Activated CD4-positive, alpha-beta T cell treated with anti-CD3 and anti-CD28 coated beads, Interleukin-2, Interleukin-6, amounts not matched to agents 100 ng/mL and 50 ng/mL, durations not matched to agents 16 hours and 8 hours (primary cell): ENCODE results near the gene RIOK1.

ENCODE experiments used
- DNase-seq: peaks from one replicate; pipeline ENCODE4 v3.0.0-alpha.2; 2020

RIOK1 gene

DNA sequence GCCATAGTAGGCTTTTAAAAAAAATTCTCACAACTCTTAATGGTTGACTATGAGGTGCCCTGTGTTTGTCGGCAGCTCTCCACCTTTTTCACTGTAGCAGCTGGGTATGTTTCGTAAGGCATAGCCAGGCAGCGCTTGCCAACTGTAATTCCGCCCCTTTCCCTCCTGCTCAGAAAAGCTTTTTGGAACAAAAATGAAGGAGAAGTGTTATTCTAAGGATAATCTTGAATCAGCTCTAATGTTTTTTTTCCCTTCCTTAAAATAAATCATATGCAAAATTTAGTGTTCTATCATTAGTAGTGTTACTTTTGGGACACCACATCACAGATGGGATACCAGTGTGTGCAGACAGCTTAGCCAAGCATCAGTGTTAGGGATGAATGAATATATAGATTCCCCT lies 21.2 kb downstream of the RIOK1 start:
- DNase-seq: no peak

DNA sequence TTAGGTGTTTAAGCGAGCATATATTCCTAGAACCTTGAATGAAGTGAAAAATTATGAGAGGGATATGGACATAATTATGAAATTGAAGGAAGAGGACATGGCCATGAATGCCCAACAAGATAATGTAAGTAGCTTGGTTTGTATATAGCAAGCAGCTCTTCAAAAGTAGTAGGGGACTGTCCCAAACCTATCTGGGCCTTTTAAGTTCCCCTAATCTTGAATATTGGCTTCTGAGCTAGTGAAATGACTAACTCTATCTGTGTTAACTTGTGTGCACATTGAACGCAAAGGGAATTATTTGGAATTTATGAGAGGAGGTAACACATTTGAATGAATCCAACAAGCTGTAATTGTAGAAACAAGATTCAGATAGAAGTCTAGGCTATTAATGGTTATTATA lies 21.7 kb downstream of the RIOK1 start:
- no peak for DNase-seq

DNA sequence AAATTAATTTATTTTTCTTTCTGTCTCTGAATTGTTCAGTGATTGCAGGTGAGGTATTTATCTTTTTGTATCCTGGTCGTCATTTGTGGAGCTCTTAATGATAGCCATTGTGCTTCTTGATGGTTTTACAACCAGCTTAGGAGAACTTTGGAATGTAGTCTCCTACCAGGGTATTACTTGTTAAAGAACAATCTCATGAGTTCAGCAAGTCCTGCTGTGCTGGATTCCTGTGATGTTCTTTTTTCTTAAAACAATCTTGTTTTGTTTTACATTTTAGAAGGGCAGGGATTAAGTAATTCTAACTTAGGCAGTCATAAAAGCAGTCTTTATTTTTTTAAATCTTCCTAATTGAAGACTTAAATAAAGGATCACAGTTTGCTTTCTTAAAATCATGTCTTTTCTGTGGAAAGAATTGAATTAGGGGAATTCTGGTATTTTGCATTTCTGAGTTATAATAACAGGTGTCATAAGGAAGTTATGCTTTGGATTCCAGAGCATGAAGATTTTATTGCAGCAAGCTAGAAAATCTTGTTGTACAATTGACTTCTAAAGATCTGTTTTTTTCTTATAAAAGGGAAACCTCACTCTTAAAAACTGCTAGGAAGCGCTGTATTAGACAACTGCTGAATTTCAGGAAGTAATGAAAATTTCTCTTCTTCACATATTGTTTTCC lies 23.7 kb downstream of the RIOK1 start:
- no peak for DNase-seq

DNA sequence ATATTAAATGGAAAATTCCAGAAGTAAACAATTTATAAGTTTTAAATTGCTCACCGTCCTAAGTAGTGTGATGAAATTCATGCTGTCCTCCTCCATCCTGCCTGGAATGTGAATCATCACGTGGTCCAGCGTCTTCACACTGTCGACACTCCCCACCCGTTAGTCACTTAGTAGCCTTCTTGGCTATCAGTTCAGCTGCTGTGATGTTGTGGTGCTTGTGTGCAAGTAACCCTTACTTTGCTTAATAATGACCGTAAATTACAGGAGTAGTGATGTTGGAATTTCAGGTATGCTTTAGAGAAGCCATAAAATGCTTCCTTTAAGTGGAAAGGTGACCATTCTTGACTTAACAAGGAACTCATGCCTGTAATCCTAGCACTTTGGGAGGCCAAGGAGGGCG lies 25.2 kb downstream of the RIOK1 start:
- DNase-seq: no peak

DNA sequence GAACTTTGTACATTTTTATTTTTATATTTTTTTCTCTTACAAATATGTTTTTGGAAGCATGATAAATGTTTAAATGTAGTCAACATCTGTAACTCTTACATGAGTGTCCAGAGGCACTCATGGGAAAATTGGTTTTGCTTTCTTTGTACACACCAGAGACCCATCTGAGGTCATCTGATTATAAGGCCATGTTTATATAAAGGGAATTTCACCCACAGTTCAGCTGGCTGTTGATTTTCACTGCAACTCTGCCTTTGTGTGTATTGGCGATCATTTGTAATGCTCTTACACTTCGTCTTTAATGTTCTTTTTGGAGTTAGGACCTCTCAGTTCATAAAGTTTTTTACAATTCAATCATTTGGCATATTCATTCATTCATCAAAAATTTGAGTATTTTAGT lies 28.1 kb downstream of the RIOK1 start:
- DNase-seq: no peak

DNA sequence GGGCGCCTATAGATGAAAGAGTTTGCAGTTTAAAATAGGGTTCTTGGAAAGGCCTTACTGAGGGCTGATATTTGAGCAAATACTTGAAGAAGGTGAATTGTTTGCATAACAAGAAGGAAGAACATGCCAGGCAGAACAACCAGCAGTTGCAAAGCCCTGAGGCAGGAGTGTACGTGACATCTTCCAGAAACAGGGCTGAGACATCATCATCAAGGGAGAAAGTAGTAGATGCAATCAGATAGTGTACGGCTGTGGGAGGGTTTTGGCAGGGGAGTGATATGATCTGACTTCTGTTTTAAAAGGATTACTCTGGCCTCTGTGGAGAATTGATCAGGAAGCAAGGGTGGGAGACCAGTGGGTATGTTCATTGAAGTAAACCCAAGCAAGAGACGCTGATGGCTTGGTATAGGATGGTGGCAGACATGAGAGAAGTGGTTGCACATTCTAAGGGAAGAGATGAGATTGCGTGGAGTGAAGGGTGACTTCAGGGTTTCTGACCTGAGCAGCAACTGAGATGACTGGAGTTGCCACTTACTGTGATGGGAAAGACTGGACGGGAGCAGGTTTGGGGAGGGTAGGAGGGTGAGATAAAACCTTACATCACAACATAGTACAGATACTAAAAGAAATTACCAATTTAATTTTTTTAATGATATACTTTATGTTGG lies 28.8 kb downstream of the RIOK1 start:
- no peak for DNase-seq

DNA sequence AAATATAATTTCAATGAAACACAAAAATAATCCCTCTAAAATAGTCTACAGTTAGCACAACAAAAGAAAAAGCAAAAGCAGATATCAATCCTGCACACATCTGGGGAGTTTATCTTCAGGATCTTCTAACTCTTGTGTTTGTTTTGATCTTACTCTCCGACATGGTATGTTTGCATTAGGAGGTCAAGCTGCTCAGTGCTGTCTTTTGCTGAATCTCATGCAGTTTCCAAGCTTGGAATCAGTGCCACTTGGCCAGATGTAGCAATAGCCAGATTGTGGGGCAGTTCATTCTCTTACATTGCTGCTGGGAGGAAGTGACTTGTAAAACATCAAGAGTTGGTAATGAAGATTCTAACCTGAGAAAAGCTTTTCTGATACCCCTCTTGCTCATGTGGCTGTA lies 29.5 kb downstream of the RIOK1 start:
- no peak for DNase-seq

DNA sequence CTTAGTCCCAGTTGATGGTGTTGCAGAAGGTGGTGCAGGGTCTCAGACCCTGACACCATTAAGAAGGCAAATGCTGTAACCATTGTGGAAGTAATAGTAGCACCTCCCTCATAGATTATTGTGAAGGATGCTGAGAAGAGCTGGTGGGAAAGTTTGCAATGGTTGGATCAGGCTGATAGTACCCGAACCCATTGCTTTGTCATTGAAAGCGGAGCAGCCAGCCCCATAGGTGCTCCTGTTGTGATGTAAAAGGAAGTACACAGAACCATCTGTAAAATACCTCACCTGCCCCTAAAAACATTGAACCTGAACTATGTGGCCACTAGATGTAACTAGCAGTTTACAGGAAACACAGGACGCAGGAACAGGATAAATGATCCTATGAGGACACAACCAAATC lies 31.5 kb downstream of the RIOK1 start:
- DNase-seq: no peak

DNA sequence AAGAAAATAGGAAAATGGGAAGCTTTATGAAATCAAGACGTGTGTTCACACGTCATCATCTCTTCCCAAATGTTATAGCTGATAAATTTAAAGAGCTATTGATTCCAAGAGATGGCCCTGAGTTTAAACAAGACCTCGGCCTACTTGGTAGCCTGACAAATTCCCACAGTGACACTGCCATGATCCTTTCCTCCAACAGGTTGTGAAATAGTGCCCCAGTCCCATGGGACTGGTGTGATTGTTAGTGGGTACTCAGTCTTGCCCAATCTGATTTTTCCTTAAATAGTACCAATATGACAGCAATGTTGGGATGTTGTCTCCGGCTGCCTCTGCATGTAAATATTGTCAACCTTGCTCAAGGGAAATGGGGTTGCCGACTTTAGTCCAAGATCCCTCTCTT lies 34.5 kb downstream of the RIOK1 start:
- DNase-seq: no peak

DNA sequence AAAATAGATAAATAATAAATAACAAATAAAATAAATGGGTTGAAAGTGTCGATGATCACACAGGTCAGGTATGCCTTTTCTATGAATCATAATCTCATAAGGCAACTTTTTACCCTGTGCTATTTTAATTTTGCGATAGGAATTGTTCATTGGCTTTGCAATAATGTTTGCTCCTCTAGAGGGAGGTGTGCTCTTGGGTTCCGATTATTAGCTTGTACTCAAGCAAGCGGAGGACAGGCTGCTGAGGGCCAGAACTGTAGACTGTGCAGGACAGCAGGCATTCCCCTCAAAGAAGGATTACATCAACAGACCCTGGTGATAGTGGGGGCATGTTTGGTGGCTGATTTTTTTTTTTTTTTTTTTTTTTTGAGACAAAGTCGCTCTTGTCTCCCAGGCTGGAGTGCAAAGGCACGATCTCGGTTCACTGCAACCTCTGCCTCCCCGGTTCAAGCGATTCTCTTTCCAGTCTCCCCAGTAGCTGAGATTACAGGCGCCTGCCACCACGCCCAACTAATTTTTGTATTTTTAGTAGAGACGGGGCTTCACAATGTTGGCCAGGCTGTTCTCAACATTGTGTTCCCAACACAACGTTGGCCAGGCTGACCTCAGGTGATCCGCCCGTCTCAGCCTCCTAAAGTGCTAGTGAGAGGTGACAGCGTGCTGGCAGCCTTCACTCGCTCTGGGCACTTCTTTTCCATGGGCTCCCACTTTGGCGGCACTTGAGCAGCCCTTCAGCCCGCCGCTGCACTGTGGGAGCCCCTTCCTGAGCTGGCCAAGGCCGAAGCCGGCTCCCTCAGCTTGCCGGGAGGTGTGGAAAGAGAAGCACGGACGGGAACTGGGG lies 35.6 kb downstream of the RIOK1 start:
- no peak for DNase-seq

DNA sequence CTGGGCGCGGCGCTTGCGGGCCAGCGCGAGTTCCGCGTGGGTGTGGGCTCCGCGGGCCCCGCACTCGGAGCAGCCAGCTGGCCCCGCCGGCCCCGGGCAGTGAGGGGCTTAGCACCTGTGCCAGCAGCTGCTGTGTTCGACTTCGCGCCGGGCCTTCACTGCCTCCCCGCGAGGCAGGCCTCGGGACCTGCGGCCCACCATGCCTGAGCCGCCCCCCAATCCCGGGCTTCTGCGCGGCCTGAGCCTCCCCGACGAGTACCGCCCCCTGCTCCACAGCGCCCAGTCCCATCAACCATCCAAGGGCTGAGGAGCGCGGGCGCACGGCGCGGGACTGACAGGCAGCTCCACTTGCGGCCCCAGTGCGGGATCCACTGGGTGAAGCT lies 36.2 kb downstream of the RIOK1 start:
- no peak for DNase-seq

DNA sequence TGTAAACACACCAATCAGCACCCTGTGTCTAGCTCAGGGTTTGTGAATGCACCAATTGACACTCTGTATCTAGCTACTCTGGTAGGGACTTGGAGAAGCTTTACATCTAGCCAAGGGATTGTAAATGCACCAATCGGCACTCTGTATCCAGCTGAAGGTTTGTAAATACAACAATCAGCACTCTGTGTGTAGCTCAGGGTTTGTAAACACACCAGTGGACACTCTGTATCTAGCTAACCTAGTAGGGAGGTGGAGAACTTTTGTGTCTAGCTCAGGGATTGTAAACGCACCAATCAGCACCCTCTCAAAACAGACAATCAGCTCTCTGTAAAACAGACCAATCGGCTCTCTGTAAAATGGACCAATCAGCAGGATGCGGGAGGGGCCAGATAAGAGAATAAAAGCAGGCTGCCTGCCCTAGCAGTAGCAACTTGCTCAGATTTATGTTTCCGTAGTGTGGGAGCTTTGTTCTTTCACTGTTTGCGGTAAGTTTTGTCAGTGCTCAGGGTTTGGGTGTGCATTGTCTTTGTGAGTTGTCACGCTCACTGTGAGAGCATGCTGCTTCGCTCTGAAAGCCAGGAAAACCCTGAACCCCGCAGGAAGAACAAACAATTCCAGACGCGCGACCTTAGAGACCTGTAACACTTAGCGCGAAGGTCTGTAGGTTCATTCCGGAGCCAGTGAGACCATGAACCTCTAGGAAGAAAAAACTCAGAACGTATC lies 37.0 kb downstream of the RIOK1 start:
- no peak for DNase-seq

DNA sequence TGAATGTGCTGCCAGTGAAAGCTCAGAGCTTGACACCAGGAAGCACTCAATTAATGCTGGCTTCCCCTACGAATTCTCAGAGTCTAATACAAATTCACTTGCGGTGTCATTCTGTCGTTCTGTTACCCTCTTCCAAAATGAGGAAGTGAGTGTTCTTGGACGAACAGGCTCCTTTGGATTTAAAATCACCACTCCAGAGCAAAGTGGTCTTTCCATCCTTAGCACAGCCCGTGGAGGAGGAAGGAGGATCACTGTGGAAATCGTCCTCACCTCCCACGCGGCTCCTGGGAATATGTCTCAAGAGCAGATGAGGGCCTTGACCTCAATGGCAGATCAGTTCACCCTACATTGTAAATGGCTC lies 41.7 kb downstream of the RIOK1 start:
- no peak for DNase-seq

DNA sequence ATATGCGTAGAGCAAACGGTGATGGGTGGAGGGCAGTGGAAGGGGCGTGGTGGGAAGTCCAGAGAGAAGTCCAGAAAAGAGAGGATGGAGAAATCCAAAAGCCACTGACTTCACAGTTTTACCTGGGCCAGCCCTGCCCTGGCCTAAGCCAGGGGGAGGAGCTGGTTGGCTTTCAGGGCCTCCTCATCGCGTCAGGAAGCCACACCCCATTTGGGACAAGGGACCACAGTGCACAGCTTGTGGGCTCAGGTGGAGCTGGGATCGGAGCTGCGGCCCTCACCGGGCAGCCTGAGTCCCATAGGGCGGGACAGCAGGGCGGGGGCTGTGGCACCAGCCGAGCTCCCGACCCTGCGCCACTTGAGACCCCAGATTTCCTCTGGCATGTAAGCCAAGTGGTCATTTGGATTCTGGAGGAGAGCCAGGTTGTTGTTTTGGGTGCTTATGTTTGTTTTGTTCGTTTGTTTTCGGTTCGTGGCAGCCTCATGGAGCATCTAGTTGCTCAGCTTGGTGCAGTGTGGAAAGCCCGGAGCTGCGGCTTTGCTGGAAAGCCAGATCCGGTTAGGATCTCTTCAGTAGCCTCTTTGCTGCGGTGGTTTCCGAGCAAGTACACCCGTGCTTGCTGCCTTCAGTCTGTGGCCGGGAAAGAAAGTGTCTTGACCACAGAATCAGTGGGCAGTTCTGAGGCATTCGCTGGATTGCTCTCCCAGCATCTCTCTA lies 42.2 kb downstream of the RIOK1 start:
- DNase-seq: no peak

DNA sequence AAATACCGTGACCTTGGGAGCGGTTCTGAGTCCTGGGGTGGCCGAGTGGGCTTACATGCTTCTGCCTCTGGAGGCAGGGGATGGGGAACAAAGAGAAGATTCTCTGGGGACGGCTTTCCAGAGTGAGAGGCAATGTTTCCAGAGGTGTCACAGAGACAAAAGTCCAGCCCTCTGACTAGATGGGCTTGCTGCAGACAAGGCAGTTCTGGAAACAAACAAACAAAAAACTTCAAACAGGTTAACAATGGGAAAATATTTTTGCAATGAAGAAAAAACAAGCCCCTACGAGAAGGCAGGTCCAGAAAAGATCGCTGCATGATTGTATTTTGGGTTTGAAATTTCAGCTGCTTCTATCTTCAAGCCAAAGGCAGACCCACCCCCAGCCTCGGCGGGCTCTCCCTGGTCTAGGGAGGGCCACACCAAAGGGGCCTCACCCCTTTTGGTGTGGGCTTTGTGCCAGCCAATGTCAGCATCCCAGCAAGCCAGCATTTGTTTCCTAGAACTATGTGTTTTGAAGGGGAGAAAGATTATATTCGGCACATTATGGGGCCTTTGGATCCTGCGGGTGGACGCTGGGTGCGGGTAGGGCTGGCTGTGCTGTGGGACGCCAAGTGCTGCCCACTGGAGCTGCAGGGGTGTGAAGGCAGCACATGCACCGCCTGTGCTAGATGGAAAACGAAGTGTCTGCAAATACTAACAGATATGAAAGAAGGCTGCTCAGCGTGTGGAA lies 42.9 kb downstream of the RIOK1 start:
- DNase-seq: no peak

DNA sequence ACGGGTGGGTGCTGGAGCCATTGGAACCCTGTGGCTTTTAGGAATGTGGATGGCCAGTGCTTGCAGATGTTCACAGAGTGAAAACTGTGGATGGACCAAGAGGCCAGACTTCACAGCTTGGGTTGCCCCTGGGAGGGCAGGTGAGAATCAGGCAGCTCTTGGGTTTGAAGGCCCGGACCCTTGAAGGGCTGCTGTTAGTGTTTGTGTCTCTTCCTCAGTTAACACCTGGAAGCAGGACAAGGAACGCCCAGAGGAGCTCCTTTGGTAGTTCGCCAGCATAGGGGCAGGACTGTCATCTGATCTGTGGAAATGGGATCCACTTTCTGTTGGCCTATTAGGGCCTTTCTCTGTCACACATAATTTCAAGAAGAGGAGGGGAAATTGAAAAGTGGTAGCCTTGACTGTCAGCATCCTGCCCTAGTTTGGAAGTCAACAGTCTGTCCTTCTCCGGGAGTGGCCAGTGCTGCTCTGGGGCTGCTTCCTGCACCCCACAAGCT lies 43.6 kb downstream of the RIOK1 start:
- no peak for DNase-seq

DNA sequence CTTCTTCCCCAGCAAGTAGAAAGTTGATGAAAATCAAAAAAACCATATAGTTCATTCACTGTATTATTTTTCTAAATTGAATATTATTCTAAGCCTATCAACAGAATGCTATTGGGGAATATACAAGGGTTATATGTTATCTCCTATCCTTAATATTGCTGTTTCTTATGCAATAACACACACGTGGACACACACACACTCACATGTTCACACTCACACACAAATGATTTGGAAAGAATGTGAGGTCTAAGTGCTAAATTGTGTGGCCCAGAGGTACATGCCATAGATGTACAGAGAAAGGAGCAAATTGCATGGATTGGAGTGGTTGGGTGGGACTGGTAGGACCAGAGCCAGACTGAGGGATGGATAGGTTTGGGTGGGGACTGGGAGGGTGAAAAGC lies 45.1 kb downstream of the RIOK1 start:
- no peak for DNase-seq

DNA sequence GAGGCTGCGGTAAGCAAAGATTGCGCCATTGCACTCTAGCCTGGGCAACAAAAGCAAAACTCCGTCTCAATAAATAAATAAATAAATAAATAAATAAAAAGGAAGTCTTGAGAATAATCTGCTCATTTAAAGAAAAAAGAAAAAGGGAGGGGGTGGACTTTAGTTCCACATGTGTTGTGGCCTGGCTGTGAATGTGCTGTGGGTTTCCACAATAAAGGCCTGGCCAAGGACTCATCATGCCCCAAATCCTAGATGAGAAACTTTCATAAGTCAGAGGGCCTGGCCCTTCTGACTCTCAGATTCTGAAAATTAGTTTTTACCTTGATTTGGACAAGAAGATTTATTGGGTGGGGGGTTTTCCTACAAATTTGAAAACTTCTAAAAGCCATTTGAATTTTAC lies 48.4 kb downstream of the RIOK1 start:
- DNase-seq: no peak

DNA sequence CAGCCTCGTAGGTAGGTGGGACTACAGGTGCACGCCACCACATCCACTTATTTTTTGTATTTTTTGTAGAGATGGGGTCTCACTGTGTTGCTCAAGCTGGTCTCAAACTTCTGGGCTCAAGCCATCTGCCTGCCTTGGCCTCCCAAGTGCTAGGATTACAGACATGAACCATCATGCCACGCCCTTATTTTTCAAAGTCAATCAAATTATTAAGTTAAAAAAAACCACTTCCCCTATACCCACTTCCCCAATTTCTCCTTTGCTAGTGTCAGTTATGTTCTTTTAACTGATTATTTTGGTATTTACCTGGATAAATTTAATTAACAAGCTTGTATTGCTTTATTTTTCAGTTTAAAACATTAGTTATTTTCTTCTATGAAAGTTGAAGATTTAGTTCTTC lies 49.6 kb downstream of the RIOK1 start:
- no peak for DNase-seq

DNA sequence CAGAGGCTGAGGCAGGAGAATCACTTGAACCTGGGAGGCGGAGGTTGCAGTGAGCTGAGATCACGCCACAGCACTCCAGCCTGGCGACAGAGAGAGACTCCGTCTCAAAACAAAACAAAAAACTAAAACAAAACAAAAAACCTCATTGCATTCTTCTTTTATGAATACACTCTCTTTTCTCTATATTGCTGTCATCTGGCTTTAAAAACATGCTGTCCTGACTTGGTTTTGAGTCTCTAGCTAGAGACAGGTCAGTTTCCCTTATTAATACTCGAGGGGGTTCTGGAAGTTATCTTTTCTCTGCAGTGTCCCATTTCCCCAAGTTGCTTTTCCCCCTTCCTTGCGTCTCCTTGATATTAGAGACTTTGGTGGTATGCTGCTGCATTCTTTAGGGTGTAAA lies 50.9 kb downstream of the RIOK1 start:
- DNase-seq: no peak

DNA sequence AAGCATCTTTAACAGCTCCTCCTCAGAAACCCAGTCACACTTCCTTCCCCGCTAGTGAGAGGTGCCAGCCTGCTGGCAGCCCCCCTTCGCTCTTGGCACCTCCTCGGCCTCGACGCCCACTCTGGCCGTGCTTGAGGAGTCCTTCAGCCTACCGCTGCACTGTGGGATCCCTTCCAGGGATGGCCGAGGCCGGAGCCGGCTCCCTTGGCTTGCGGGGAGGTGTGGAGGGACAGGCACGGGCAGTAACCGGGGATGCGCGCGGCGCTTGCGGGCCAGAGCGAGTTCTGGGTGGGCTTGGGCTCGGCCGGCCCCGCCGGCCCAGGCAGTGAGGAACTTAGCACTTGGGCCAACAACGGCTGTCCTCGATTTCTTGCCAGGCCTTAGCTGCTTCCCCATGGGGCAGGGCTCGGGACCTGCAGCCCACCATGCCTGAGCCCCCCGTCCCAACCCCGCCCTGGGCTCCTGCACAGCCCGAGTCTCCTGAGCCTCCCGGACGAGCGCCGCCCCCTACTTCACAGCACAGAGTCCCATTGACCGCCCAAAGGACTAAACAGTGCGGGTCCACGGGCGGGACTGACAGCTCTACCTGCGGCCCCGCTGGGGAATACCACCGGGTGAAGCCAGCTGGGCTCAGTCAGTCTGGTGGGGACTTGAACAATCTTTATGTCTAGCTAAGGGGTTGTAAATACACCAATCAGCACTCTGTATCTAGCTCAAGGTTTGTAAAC lies 51.6 kb downstream of the RIOK1 start:
- no peak for DNase-seq
